GM19397 (cell line): Measurements from ENCODE around the gene COLEC12.
"Not testable (repeated sequence)": the region's sequence is repeated elsewhere in the genome, so short reads cannot be mapped to it uniquely, and the experiment has no call there.

Experiments used
- ATAC-seq: cut with Tn5 transposase; IDR thresholded peaks from one replicate; pipeline ENCODE4 v1.9.1; 2021; ENCODE audit warnings: mild to moderate bottlenecking, moderate library complexity; ENCODE audit not compliant: unreplicated experiment

The COLEC12 gene

DNA sequence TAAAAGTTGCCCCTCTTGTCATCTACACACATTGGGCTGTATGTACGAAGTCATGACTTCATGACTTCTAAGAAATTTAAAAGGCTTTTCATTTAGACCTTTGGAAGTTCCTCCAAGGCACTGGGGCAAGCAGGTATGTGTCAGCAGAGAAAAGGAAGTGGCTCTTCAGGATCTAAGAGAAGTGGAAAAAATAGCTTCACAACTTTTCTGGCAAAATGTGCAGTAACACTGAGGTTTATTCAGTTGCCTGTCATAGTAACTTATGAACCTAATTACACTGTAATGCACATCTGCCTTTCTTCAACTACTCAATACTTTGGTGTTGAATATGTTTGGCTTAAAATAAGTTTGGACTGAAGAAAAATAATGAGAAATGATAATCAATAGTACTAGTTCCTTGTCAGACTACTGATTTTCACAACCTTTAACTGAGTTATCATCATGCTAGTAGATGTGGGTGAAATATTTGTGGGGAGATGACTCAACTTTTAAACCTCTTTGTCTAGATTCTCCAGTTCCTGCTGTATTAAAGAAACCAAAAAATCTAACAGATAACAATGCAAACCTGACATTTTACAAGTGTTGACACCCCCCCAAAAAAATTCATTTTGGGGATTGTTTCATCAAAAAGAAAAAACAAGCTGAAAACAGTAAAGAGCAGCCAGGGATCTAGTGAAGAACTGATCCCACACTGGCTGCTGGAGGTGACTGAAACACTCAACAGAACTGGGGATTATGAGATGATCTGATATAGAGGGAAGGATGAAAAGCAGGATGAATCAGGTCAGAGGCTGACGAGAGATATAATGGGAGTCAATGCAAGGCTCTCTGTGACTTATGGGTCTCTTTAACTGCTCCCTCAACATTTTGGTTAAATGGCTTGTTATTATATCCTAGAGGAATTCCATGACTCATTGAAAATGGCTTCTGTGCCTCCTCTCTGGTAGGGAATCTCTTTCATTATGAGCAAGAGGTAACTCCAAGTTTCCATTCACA, 84.6 kb downstream of the COLEC12 start:
- ATAC-seq: no peak

DNA sequence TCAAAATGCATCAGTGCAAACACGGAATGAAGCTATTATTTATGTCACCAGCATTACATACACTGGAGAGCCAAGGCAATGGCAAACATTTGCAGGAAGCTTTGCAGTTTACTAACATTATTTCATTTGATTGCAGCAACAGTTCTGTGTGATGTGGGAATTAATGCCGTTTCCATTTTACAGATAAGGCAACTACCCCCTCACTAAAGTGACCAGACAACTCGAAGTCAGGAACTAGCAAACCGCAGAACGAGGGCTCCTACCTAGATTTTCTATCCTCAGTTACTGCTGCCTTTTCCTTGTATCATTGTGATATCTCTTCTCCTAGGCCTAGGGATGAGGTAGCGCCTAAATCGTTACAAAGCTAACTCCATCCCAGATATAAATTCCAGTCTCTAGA, 85.5 kb downstream of the COLEC12 start:
- ATAC-seq: no peak

DNA sequence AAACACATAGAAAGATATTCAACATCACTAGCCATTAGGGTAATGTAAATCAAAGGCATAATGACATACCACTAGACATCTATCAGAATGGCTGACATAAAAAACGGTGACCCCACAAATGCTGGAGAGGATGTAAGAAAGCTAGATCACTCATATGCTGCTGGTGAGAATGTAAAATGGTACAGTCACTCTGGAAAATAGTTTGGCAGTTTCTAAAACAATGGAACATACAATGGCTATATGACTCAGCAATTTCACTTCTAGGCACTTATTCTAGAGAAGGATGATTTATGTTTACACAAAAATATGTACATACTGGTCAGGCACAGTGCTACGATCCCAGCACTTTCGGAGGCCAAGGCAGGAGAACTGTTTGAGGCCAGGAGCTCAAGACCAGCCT, 87.3 kb downstream of the COLEC12 start:
- ATAC-seq: no peak

DNA sequence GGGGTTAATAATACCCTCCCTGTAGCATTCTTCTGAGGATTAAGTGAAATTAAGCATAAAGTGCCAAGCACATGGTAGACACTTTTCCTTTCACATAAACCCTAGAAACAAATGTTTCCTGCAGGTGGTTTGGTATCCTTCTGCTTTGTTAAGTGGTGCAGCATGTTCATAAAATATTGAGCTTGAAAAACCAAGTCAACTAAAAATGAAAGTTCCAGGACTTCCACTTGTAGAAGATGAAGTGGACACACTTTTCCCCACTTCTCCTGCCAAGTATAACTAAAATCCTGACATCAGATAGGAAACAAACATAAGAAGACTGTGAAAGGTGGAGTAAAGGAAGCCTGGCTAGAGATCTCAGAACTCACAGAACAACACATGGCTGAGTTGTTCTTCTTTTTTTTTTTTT, 90.5 kb downstream of the COLEC12 start:
- ATAC-seq: no peak

DNA sequence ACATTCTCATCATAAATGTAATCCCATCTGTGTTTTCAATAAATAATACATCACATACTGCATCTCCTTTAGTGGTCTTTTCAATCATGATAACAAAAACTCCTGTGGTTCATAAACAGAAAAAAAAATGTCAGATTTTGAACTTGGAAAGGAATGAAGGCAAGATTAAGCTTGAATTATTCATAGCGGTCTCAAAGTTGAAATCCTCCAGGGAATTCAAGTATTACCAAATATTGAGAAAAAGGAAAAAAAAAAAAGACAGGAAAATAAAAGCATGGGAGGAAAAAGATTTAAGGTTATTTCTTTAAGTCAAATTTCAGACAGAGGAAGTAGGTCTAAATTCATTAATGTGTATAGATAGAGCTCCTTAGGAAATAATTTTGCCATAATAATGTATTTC, 92.1 kb downstream of the COLEC12 start:
- ATAC-seq: no peak

DNA sequence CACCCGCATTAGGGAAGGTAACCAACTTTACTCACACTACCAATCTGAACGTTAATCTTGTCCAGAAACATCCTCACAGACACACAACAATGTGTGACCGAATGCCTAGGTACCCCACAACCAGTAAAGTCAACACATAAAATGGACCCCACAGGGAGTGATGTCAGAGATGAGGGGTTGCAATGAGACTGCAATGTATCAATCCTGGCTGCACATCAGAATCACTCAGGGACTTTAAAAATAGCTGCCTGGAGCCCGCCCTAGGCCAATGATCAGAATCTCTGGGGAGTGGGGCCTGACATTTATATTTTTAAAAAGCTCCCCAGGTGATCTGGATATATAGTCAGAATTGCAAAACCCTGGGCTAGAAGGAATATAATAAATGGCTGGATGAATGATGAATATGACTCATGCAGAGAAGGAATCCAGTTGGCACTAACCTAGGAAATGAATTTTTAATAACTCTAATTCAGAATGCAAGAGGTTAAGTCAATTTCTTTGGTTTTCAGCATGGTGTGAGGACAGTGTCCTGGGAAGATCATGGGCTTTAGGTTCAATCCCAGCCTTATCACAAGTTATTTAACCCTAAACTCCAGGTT, 92.8 kb downstream of the COLEC12 start:
- no peak for ATAC-seq

DNA sequence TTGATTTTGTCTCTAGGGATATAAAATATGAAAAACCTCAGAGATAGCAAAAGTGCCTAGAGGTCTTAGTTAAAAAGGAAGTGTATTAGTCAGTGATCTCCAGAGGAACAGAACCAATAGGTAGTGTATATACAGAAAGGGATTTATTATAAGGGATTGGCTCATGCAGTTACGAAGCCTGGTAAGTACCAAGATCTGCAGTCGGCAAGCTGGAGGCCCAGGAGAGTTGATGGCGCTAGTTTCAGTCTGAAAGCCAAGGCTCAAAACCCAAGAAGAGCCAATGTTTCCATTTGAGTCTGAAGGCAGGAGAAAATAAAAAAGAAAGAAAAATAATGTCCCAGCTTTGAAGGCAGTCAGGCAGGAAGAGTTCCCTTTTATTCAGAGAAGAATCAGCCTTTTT, 93.3 kb downstream of the COLEC12 start:
- ATAC-seq: no peak

DNA sequence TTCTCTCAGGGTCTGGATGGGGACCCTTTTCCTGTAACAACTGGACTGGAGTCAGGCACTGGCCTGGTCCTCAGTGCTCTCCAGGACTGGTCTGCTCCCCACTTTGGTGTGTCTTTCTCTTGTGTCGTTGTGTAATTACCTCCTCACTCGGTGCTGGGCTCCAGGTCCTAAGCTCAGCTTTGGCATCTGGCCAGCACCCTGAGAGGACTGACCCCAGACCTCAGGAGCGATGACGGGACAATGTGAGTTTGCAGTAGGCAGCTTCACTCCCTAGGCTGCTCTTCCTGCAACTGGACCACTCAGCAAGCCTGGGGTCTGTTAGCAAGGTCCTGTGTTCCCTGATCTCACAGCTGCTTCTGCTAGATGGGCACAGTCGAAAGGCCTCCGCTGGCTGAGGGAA, 93.8 kb downstream of the COLEC12 start:
- ATAC-seq: no peak

DNA sequence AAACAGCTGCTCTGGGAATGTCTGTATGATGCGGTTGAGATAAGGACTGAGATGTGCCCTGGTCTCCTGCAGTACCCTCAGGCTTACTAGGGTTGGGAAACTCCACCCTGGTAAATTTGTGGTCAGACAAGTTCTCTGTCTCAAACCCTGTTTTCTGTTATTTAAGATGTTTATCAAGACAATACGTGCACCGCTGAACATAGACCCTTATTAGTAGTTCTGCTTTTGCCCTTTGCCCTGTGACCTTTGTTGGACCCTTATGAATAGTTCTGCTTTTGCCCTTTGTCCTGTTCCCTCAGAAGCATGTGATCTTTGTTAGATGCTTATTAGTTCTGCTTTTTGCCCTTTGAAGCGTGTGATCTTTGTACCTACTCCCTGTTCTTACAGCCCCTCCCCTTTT, 95.5 kb downstream of the COLEC12 start:
- not testable (repeated sequence) for ATAC-seq

DNA sequence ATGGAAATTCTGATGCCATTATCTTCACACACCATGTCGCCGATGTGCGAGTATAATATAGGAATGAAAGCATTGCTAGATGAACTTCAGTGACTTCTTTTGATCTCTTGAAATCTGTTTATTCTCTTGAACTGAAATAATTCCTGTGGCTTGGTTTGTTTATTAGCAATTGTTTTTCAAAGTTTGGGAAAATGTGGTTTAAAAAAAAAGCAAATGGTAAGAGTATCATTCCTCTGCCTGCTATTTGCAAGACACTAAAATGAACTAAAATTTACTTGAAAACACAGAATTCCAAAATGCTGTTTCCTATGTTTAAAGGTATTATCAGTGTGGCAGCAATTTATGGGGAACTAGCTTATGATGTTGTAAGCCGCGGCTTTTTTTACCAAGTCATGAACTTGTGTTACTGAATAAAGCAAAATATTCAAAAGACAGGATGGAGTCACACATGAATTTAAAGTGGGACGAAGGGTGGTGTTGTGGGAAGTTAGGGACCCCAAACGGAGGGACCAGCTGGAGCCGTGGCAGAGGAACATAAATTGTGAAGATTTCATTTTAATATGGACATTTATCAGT, 96.4 kb downstream of the COLEC12 start:
- no peak for ATAC-seq

DNA sequence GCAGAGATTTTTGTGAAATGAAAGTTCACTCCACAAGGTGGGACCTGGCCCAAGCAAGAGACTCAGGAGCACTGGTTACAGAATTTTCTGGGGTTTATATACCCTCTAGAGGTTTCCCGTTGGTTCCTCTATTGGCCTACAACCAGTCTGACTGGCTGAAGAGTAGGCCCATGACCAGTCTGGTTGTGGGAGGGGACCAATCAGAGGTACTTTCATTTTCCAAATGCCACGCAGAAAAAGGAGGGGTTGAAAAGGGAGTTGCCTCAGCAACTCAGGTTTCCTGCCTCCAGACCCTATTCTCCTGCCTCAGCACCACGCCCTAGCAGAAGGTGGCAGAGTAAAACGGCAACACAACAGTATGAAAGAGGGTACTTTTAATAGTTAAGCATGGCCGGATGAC, 98.4 kb downstream of the COLEC12 start:
- ATAC-seq: no peak

DNA sequence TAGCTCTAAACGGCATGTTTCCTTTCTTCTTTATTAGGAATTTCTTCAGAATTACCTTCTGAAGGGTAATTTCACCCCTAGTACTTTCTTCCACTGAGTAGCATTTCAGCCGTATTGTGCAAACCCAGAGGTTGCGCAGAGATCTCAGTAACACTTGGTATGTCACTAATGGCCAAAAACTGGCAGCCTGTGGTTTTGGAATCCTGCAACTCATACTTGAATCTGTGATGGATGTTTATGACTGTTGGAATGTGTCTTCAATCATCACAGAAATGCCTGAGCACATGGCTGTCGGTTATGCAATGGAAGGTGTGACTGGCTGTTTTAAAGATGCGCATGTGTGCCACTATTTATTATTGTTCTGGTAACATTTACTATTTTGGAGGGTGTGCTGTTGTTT, 100.0 kb downstream of the COLEC12 start:
- no peak for ATAC-seq

DNA sequence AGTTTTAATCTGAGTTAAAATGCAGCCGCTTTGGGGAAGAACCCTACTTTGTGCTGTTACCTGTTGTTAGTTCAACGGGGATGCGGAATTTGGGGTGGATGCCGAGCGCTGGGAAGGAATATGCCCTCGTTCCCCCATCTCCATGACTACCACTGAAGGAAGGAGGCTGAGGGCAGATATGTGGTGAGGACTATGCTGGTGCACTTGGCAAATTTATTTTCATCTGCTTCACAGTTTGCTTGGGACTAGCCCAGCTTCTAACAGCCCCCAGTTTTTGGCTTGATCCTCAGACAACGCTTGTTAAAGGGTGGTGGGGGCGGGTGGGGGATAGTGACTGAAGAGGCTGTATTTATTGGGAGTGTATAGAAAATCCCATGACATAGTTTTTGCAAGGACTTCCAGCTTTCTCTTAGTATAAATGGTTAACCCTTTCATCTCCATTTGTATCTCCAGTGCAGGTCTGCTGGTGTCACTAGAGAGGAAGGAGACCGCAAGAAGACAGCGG, 100.8 kb downstream of the COLEC12 start:
- no peak for ATAC-seq

DNA sequence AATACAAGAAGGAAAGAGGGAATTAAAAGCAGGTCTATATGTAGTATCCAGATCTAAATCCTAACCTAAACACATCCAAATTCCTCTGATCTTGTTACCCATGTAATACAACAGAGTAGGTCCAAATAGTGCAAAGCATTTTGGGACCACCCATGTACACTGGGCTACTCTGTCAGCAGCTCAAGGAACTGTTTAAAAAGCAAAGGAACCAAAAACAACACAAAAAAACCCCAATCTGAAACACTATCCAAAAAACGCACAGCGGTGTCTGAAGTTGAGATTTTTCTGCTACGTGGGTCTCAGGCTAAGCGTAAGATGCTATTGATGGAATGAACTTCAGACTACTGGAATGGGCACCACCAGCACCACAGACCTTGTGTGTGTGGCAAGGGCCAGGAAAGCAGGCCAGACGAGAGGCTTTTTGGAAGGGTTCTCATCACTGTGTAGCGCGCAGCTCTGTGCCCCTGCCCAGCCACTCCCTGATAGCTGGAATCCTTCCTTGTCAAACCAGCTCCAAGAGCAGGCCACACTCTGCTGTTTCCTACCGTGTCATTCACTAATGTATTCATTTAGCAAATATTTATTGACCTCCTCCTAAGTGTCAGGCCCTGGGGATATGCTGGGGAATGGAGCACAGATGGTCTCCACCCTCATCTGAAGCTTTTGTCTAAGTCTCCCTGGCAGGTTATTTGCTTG, 101.4 kb downstream of the COLEC12 start:
- ATAC-seq: no peak

DNA sequence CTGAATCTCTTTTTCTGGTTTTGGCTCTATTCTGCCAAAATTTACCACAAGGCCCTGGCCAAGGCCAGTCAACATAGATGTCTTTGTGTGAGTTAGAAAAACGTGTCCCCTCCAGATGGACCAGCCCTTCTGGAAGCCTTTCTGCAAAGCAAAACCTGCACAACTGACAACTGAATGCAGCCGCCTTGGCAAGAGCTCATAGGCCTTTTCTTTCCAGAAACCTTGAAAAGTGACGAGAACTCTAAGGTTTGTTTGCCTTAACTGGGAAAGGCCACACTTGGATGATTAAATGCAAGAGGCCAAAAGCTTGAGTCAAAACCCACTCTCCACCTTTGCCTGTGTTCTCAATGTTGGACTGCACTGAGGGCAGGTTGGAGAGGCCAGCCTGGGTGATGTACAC, 103.9 kb downstream of the COLEC12 start:
- no peak for ATAC-seq

DNA sequence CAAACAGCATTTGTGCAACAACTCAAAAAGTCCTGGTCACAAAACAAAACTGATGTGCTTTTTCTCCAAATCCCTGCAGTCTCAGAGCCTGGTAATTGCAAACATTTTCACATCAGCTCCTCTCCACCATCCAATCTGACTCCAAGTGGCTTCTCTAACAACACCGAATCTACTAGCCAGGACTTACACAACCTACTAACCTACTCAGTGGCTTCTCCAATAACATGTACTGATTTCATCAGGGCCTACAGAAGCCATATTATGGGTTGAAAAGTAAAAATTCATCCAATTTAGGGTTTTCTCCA, 104.3 kb downstream of the COLEC12 start:
- ATAC-seq: no peak

DNA sequence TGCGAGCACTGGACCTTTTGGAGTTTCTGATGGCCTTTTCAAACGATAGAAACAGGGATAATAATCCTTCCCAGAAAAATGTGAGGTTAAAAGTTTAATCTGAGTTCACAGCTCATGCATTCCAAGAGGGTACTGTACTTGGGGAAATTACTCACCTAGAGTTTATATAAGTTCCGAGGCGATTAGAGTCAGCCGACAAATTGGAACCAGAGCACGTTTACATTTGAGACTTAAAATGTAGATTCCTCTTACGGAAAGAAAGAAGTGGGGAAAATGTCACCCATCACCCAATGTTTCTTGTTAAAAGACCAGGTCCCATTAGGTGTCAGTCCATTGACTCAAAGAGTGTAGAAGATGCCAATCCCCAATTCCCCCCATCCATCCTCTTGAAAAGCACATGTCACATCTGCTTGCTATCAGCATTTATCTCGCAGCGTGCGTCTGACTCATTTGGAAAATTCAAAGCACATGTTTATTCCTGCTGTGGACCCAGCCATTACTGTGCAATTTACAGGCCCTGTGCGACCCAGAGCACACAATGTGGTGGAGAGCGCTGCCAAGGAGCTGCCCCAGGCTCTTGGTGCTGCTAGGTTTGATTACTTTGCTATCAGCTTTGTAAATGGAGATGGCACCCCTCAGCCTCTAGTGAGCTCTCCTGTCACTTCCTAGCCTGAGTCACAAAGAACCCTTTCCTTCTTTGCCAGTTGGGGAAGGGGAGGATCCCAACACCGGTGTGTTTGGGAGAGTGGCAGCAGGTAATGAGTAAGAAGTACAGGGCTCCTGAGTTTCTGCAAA, 104.8 kb downstream of the COLEC12 start:
- ATAC-seq: no peak

DNA sequence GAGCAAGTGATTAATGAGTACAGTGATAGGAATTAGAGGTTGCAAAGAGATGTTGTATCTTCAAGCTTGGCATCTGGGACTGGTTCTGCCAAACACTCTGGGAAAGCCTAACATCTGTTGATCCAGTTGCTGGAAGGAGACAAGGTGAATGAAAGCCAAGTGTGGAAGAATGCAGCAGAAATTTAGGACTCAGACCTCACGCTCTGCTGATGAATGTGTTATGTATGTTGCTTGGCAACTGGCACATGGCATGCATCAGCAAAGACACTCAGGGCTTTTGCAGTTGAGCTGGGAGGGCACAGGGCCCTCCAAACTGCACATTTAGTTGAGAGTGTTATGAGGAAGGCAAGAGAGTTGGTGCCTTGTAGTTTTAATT, 105.5 kb downstream of the COLEC12 start:
- no peak for ATAC-seq

DNA sequence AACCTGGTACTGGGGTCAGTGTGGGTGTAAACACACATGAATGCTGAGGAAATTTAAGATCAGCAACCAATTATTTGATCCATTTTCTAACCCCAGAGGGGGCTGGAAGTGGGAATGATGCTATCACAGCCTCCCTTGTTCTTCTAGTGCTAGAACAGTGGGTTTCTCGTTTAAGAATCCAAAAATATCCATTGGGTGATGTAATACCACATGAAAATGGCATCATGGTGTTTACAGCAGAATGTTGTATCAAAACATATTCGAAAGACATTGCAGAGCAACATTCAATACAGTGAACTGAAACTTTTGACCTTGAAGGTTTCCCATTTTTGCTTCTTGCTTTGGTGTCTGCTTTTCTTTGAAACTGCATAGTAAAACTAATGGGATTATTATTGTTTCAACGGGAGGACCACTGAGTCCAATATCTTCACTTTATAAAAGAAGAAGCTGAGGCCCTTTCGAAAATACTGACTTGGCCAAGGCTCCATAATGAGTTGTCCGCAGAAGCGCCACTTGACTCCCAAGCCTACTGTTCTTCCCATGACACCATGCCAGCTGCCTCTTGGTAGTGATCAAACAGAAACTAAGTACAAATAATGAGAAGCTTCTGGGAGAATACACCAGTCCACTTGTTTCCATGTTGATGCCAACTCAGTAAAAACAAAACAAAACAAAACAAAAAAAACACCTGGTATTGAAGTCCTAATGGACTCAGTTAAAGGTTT, 106.1 kb downstream of the COLEC12 start:
- no peak for ATAC-seq

DNA sequence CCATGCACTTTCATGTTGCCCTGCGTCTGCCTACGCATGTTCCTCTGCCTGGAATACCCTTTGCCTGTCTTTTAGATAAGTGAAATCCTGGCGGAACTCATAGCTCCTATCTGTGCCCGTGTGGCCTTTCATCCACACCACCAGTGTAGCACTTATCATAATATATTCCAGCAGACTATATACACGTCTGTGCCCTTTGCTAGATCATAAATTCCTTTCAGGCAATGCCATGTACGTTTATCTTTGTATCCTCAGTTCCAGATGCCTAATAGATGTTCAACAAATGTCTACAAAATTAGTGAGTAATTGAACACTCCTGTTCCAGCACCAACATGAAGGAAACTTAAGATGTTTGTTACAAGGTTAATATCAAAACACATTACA, 106.9 kb downstream of the COLEC12 start:
- no peak for ATAC-seq
